A549 (cell line): ENCODE measurements around the gene FOXP1. TPM values are rescaled to one million over a fixed set of nuclear protein-coding genes. Genes with fewer than 3 reads are reported as not detected.

Experiments
- ATAC-seq, 2 experiments: fragments of 200-7000 bp in 1 of 2; fragments of >200 bp in 1 of 2; cut with Nextera tagmentation in 1 of 2; cut with Tn5 transposase in 1 of 2; 3 replicates each; pipeline versions ENCODE4 v1.8.0 to v1.9.1; 2018 to 2020; ENCODE audit warnings: mild to moderate bottlenecking in 1 of 2, moderate library complexity in 1 of 2
- CTCF ChIA-PET: fragments of 300-600 bp; sonication (Branson Sonifier 250); formaldehyde crosslinking; extraction: SDS; loops from one replicate; lab custom pipeline; 2021; ENCODE audit warnings: antibody characterized with exemption, inconsistent platforms; lab: Yijun Ruan, JAX
- POLR2A ChIA-PET: fragments of 350-600 bp; formaldehyde crosslinking; extraction: SDS; loops from one replicate; lab custom pipeline; 2021; ENCODE audit warnings: antibody characterized with exemption, inconsistent platforms; lab: Yijun Ruan, JAX
- DNase-seq, 2 experiments: peaks; one replicate each; pipeline versions ENCODE4 v3.0.0 to v3.0.0-alpha.2; 2011 to 2016; ENCODE audit warnings: low read depth in 1 of 2, low spot score in 1 of 2
- FAIRE-seq: peaks from 2 replicates; lab custom pipeline; 2011; peaks lifted over from hg19 to GRCh38; lab: Jason Lieb, UNC
- H3K27ac ChIP-seq, 2 experiments: fragments of >200 bp; sonication (Bioruptor Twin); formaldehyde crosslinking; 3 replicates each; pipeline ENCODE4 v1.5.1; 2016 to 2017
- H3K4me1 ChIP-seq: fragments of >200 bp; sonication (Bioruptor Twin); formaldehyde crosslinking; 3 replicates; pipeline ENCODE4 v1.6.1; 2016
- H3K4me2 ChIP-seq: fragments of >200 bp; sonication (Bioruptor Twin); formaldehyde crosslinking; 3 replicates; pipeline ENCODE4 v1.6.1; 2016
- H3K4me3 ChIP-seq: fragments of >200 bp; sonication (Bioruptor Twin); formaldehyde crosslinking; 3 replicates; pipeline ENCODE4 v1.5.1; 2016
- H3K9me3 ChIP-seq: fragments of >200 bp; sonication (Bioruptor Twin); formaldehyde crosslinking; 3 replicates; pipeline ENCODE4 v1.6.1; 2016
- BHLHE40 ChIP-seq: IDR thresholded peaks from 2 replicates; pipeline ENCODE4 v1.6.1; 2012; ENCODE audit warnings: low read depth, low read length, inconsistent platforms
- CEBPB ChIP-seq, 2 experiments: fragments of >200 bp in 1 of 2; sonication (Bioruptor Twin) in 1 of 2; formaldehyde crosslinking in 1 of 2; IDR thresholded peaks; 2 replicates each; pipeline ENCODE4 v1.6.1; 2012 to 2016
- FOSL2 ChIP-seq, 2 experiments: fragments of 450-650 bp in 1 of 2; fragments of >200 bp in 1 of 2; sonication (Bioruptor Twin) in 1 of 2; formaldehyde crosslinking; IDR thresholded peaks; 2 replicates each; pipeline versions ENCODE4 v1.5.0 to v1.6.1; 2016 to 2020; ENCODE audit warnings: mild to moderate bottlenecking in 1 of 2, moderate library complexity in 1 of 2
- GATA3 ChIP-seq: IDR thresholded peaks from 2 replicates; pipeline ENCODE4 v1.6.1; 2012; ENCODE audit warnings: borderline replicate concordance
- HDAC2 ChIP-seq: fragments of 200-600 bp; sonication (generic); IDR thresholded peaks from 2 replicates; pipeline ENCODE4 v1.6.1; 2016
- JUN ChIP-seq, 2 experiments: fragments of >200 bp; sonication (Bioruptor Twin); formaldehyde crosslinking; IDR thresholded peaks; 2 replicates in 1 of 2; 3 replicates in 1 of 2; pipeline ENCODE4 v1.6.1; 2016 to 2017
- KDM5A ChIP-seq: fragments of 200-600 bp; sonication (generic); IDR thresholded peaks from 2 replicates; pipeline ENCODE4 v1.6.1; 2016; ENCODE audit warnings: antibody characterized with exemption, mild to moderate bottlenecking
- RARB ChIP-seq: fragments of 250-450 bp; sonication (Bioruptor Pico); IDR thresholded peaks from 2 replicates; pipeline ENCODE4 v1.8.0; 2021; ENCODE audit warnings: mild to moderate bottlenecking, moderate library complexity
- RNF2 ChIP-seq: fragments of 200-600 bp; sonication (generic); IDR thresholded peaks from 2 replicates; pipeline ENCODE4 v1.6.1; 2016; ENCODE audit warnings: low read depth, mild to moderate bottlenecking, antibody characterized with exemption, moderate library complexity, borderline replicate concordance
- TFCP2L1 ChIP-seq: fragments of 250-450 bp; sonication (Bioruptor Pico); IDR thresholded peaks from 2 replicates; pipeline ENCODE4 v1.5.0; 2021; ENCODE audit warnings: mild to moderate bottlenecking
- ZNF302 ChIP-seq: fragments of 250-450 bp; sonication (Bioruptor Pico); IDR thresholded peaks from 2 replicates; pipeline ENCODE4 v1.9.0; 2021; ENCODE audit warnings: inconsistent platforms, mild to moderate bottlenecking, moderate library complexity
- ZSCAN20 ChIP-seq: fragments of 250-450 bp; sonication (Bioruptor Pico); IDR thresholded peaks from 2 replicates; pipeline ENCODE4 v1.8.0; 2022; ENCODE audit warnings: mild to moderate bottlenecking, moderate library complexity
- WGBS: methylation state at CpG from one replicate; pipeline ENCODE4 v1.1.6; 2017; ENCODE audit errors: missing lambda C conversion rate; 5-methylcytosine and 5-hydroxymethylcytosine counted together
- polyA plus RNA-seq, 4 experiments: library from polyadenylated mRNA; depleted of rRNA in 3 of 4; stranded (reverse); fragments of >200 nt; fragmentation: RNase III in 1 of 4; extraction: RNeasy Plus Mini Kit Qiagen cat#74134 plus additional on column Dnase treatment in 1 of 4; gene quantifications; 2 replicates in 3 of 4; 3 replicates in 1 of 4; pipeline ENCODE4 v1.2.3, GENCODE V29; 2011 to 2017
- TF ChIP-seq, protein P1 (sequence below): fragments of 200-600 bp; sonication (generic); IDR thresholded peaks from 2 replicates; pipeline ENCODE4 v1.6.1; 2016; ENCODE audit warnings: antibody characterized with exemption, mild to moderate bottlenecking, moderate library complexity

FOXP1 gene
- polyA plus RNA-seq, 2 of the 4 experiments (the other 2 are of a cell fraction): 12.8 to 13.9 TPM

DNA sequence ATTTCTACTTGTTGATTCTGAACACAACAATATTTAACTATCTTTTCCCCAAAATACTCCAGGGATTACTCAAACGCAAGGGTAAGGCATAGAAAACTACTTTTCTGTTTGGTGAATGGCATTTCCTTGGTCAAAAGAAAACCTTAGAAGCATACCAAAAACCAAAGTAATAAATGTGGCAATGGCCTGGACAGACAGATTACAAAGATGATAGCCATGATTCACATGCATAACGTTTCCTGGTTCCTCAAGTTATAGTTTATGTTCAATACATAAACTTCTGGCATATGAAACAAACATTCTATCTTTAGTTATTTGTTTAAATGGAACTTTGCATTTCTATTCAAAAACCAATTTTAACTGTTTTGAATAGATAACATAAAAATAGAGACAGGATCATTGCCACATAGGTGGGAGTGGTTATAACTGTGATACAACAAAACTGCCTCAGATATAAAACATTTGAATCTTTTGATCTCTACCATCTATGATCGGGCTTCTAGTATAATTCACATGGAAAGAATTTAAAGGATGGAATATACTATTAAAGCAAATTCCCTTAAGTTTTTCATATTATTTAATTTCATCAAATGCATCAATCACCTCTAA lies 32.1 kb downstream of the FOXP1 start:
- POLR2A ChIA-PET: no interaction called here
- H3K4me2 ChIP-seq: peak overlapping the region; percentile 9; the same call in 2 of the 3 replicates
- WGBS: 59% methylated on average over 3 of the region's 3 CpGs
- TF ChIP-seq CEBPB (IDR thresholded peaks at IDR 0.05): peak in 1 of 2 experiments; percentile 16; a peak in 1 of 4 replicates
- no peak for TF ChIP-seq FOSL2 (IDR thresholded peaks at IDR 0.05)
- TF ChIP-seq FOSL2 (CRISPR knock-in tag; IDR thresholded peaks at IDR 0.05): no peak
- CTCF ChIA-PET: no interaction called here
- H3K4me3 ChIP-seq: no peak overlapping the region
- H3K9me3 ChIP-seq: no peaks in the 10 kb centered on the region
- FAIRE-seq: no peak
- peaks cover 55% of the 10 kb centered on the region for H3K4me1 ChIP-seq
- H3K27ac ChIP-seq: peak overlapping the region; percentile 6 to 70; a peak in 2 of 6 replicates
- DNase-seq: peak in 1 of 2 experiments; percentile 12
- 0 out of 6 replicates have a peak, but pooled peaks of 1 of the 2 experiments have one; percentile 28 for ATAC-seq

DNA sequence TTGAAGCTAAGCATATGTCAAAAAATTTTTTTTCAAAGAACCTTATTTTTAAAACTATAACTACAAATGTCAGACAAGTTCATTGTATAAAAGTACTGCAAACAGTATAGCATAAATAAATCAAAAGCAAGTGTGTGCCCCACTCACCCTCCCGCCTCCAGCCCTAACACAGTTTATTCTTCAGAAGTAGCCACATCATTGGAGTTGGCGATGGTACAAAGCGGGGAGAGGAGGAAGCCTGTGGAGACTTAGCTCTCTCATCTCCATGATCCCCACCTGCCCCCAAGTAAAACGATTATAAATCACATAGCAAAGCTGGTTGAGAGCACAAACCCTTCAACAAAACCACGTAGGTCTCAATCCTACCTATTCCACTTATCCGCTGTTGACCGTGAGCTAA lies 33.6 kb downstream of the FOXP1 start:
- WGBS: 86% methylated on average over 7 of the region's 7 CpGs
- Histone ChIP-seq H3K9me3 (no peaks in the 10 kb centered on the region), H3K4me3 (no peak overlapping the region), H3K4me1 (peaks cover 65% of the 10 kb centered on the region), H3K4me2 (no peak overlapping the region), H3K27ac (peak overlapping the region in 1 of 2 experiments; percentile 67; a peak in 3 of 6 replicates)
- no peak for TF ChIP-seq ZSCAN20 (CRISPR knock-in tag)
- TF ChIP-seq RARB: no peak
- TF ChIP-seq GATA3: no peak
- TF ChIP-seq JUN (IDR thresholded peaks at IDR 0.05): no peak
- no peak for TF ChIP-seq RNF2
- TF ChIP-seq ZNF302 (CRISPR knock-in tag): no peak
- TF ChIP-seq KDM5A: no peak
- no peak for TF ChIP-seq BHLHE40
- FAIRE-seq (no peak), DNase-seq (no peak), ATAC-seq (no peak)
- CTCF ChIA-PET: interaction anchor here (0.7 to 2.3 kb wide), 3 partner anchors 11 to 37 kb away, joined by 3 to 5 read pairs (median 3); no protein-coding TSS in a partner anchor
- POLR2A ChIA-PET: no interaction called here

DNA sequence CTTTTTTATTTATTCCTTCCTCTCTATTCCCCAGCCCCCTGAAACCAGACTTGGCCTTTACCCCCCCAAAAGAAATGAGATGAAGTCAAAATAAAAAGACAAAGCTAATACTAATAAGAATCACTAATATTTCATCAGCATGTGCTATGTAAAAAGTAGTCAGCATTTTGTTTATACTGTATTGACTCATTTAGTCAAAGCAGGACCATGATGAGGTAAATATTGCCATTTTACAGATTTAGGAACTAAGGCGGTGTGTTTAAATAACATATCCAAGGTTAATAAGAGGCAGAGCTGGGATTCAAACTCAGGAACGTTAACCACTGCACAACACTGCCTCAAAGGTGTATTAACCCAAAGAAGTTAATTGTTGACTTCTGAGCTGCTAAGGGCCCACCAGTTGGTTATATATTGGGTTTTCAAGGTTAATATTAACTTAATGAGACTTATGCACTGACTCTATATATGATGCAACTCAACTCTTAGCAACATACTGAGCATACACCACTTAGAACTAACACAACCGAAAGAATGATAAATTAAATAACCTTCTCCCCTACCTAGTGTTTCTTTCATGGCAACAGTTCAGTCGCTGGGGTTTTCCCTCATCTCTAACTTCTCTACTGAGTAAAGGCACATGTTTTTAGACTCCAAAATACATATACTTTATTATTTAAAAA lies 34.7 kb downstream of the FOXP1 start:
- peak overlapping the region; percentile 39 for H3K4me2 ChIP-seq
- H3K9me3 ChIP-seq: no peaks in the 10 kb centered on the region
- peaks cover 59% of the 10 kb centered on the region for H3K4me1 ChIP-seq
- DNase-seq (peak in 1 of 2 experiments; percentile 9), FAIRE-seq (no peak), ATAC-seq (peak in 1 of 2 experiments; percentile 33; a peak in 1 of 6 replicates)
- 45% methylated on average over 4 of the region's 4 CpGs for WGBS
- H3K27ac ChIP-seq: peak overlapping the region; percentile 52 to 79
- no peak for TF ChIP-seq TFCP2L1 (CRISPR knock-in tag)
- TF ChIP-seq CEBPB (IDR thresholded peaks at IDR 0.05): peak; percentile 40; a peak in 2 of 4 replicates
- no peak for TF ChIP-seq HDAC2
- TF ChIP-seq, all 56 proteins: peak for 1
- no peak overlapping the region for H3K4me3 ChIP-seq
- CTCF ChIA-PET: interaction anchor here (1.3 to 2.3 kb wide), 3 partner anchors 12 to 542 kb away, joined by 3 to 5 read pairs (median 5); no protein-coding TSS in a partner anchor
- POLR2A ChIA-PET: interaction anchor here (0.6 kb wide), 2 partner anchors 26 to 59 kb away, joined by 3 to 6 read pairs; no protein-coding TSS in a partner anchor

DNA sequence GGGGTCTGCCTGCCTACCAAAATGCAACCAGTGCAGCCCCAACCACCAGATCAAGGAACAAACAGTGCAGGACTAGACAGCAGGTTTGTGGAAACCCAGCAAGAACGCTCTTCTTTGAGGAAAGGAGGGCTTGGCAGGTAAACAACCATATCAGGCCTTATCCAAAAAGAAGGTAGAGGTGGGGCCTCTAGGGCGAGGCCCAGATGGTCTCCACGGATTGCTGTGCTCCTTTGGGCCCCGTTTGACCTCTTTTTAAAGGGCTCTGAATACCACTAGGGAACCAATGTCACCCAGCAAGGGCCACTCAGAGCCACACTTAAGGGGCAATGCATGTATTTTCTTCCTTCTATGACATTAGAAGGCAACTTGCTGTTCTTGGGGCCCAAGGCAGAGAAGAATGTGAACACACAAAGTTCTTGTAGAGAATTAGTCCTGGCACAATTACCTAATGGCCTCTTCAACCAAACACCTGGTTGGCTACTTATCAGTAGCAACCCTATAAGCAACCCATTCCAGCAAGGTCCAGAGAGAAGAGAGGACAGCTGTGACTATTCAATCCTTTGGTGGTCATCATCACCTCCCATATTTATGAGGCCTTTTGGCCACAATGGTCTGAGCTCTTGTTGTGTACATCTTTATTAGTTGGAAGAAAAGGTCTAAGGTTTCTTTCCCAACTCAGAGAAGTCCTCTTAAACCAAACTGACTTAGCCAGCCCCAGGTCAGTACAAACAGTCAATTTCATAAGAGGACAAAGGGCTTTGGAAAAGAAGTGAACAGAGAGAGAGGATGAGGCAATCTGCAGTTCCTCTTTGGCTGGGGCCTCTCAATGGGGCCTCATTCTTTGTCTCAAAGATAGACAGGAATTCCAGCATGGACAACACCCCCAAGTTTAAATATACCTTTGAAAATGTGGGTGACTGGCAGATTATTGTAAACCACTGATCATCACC lies 36.0 kb downstream of the FOXP1 start:
- Histone ChIP-seq H3K4me3 (no peak overlapping the region), H3K9me3 (no peaks in the 10 kb centered on the region), H3K4me2 (peak overlapping the region; percentile 39), H3K27ac (peak overlapping the region; percentile 52 to 79), H3K4me1 (peaks cover 63% of the 10 kb centered on the region)
- WGBS: 68% methylated on average over 4 of the region's 4 CpGs
- ChIA-PET CTCF (interaction anchor here (0.6 to 2.3 kb wide), 3 partner anchors 13 to 541 kb away, joined by 3 to 5 read pairs (median 5); no protein-coding TSS in a partner anchor), POLR2A (interaction anchor here (0.6 kb wide), 1 partner anchor 35 kb away, joined by 6 read pairs; no protein-coding TSS in a partner anchor)
- TF ChIP-seq, protein P1, sequence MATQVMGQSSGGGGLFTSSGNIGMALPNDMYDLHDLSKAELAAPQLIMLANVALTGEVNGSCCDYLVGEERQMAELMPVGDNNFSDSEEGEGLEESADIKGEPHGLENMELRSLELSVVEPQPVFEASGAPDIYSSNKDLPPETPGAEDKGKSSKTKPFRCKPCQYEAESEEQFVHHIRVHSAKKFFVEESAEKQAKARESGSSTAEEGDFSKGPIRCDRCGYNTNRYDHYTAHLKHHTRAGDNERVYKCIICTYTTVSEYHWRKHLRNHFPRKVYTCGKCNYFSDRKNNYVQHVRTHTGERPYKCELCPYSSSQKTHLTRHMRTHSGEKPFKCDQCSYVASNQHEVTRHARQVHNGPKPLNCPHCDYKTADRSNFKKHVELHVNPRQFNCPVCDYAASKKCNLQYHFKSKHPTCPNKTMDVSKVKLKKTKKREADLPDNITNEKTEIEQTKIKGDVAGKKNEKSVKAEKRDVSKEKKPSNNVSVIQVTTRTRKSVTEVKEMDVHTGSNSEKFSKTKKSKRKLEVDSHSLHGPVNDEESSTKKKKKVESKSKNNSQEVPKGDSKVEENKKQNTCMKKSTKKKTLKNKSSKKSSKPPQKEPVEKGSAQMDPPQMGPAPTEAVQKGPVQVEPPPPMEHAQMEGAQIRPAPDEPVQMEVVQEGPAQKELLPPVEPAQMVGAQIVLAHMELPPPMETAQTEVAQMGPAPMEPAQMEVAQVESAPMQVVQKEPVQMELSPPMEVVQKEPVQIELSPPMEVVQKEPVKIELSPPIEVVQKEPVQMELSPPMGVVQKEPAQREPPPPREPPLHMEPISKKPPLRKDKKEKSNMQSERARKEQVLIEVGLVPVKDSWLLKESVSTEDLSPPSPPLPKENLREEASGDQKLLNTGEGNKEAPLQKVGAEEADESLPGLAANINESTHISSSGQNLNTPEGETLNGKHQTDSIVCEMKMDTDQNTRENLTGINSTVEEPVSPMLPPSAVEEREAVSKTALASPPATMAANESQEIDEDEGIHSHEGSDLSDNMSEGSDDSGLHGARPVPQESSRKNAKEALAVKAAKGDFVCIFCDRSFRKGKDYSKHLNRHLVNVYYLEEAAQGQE: no peak
- TF ChIP-seq CEBPB (IDR thresholded peaks at IDR 0.05) (peak in 1 of 2 experiments; percentile 34; a peak in 1 of 4 replicates), ZSCAN20 (CRISPR knock-in tag) (no peak)
- FAIRE-seq (no peak), DNase-seq (peak in 1 of 2 experiments; percentile 10), ATAC-seq (no peak)
